Activated T-cell treated with anti-CD3 and anti-CD28 coated beads, Interleukin-2, amount 50 U/mL, for 72 hours (primary cell): ENCODE results near the gene PMIS2. TPM values are rescaled to one million over a fixed set of nuclear protein-coding genes. Genes with fewer than 3 reads are reported as not detected.

Experiments
- ATAC-seq, 2 donors: fragments of 150-1000 bp; cut with Tn5 transposase; replicated peaks in 1 of 2; 2 replicates each; pipeline ENCODE4 v1.10.0; 2021; ENCODE audit warnings: moderate library complexity in 2 of 2, mild to moderate bottlenecking in 1 of 2
- DNase-seq, 2 donors: peaks; one replicate each; pipeline ENCODE4 v3.0.0; 2021 to 2022; ENCODE audit warnings: mixed read lengths in 1 of 2
- H3K27ac Mint-ChIP-seq: one replicate; pipeline ENCODE4 v1.8.0; 2022; ENCODE audit warnings: mild to moderate bottlenecking, moderate library complexity, mixed read lengths
- H3K27me3 Mint-ChIP-seq: one replicate; pipeline ENCODE4 v1.8.0; 2022; ENCODE audit warnings: low read depth, mixed read lengths
- H3K36me3 Mint-ChIP-seq, 2 donors: one replicate each; pipeline ENCODE4 v1.8.0; 2022; ENCODE audit warnings: mixed read lengths in 2 of 2, mild to moderate bottlenecking in 1 of 2; ENCODE audit not compliant: insufficient read depth in 2 of 2
- H3K4me1 Mint-ChIP-seq: one replicate; pipeline ENCODE4 v1.8.0; 2022; ENCODE audit warnings: low read depth, mixed read lengths
- H3K4me3 Mint-ChIP-seq, 2 donors: one replicate each; pipeline ENCODE4 v1.8.0; 2022; ENCODE audit warnings: mild to moderate bottlenecking in 2 of 2, mixed read lengths in 2 of 2, moderate library complexity in 2 of 2
- H3K9me3 Mint-ChIP-seq, 2 donors: one replicate each; pipeline ENCODE4 v1.8.0; 2022; ENCODE audit warnings: mixed read lengths in 2 of 2
- total RNA-seq, 2 donors: library from RNA; stranded (reverse); gene quantifications; one replicate each; pipeline ENCODE4 v1.2.3, GENCODE V29; 2022

PMIS2 gene
- not detected for total RNA-seq

GRCh38 chr19:35585848-35586247 lies at the start of gene PMIS2:
Gene PMIS2, plus strand, starts transcription at chr19:35586173. Its CDS starts 87 bp downstream, at chr19:35586260.
- ATAC-seq = peak; percentile 21 to 44
- Mint-ChIP-seq H3K9me3 (peaks cover 0 to 3% of the 10 kb centered on the region in 2 donors), H3K27ac (peak within 1 kb of the TSS; percentile 62), H3K4me3 (no peak within 1 kb of the TSS), H3K36me3 (no peaks in the 10 kb centered on the region), H3K27me3 (peaks cover 33% of the 10 kb centered on the region), H3K4me1 (no peaks in the 10 kb centered on the region)
- peak in 1 of 2 donors; percentile 18 for DNase-seq

- Mint-ChIP-seq H3K4me1 (peaks cover 11% of the 10 kb centered on the region), H3K4me3 (no peak overlapping the region), H3K9me3 (no peaks in the 10 kb centered on the region), H3K27me3 (no peaks in the 10 kb centered on the region), H3K36me3 (no peaks in the 10 kb centered on the region), H3K27ac (no peak overlapping the region)
- ATAC-seq (no peak), DNase-seq (no peak)
Measured at GRCh38 chr19:35539314-35539713, 46.7 kb upstream of the PMIS2 start.

GRCh38 chr19:35539850-35540249 lies 46.1 kb upstream of the PMIS2 start:
- no peaks in the 10 kb centered on the region for H3K36me3 Mint-ChIP-seq
- H3K27ac Mint-ChIP-seq = no peak overlapping the region
- H3K4me3 Mint-ChIP-seq = no peak overlapping the region
- H3K9me3 Mint-ChIP-seq = no peaks in the 10 kb centered on the region
- no peaks in the 10 kb centered on the region for H3K27me3 Mint-ChIP-seq
- H3K4me1 Mint-ChIP-seq = peaks cover 16% of the 10 kb centered on the region
- ATAC-seq = no peak
- DNase-seq = no peak

- ATAC-seq (no peak), DNase-seq (no peak)
- H3K9me3 Mint-ChIP-seq = no peaks in the 10 kb centered on the region
- no peaks in the 10 kb centered on the region for H3K27me3 Mint-ChIP-seq
- H3K4me1 Mint-ChIP-seq = peaks cover 16% of the 10 kb centered on the region
- no peak overlapping the region for H3K27ac Mint-ChIP-seq
- H3K36me3 Mint-ChIP-seq = no peaks in the 10 kb centered on the region
- H3K4me3 Mint-ChIP-seq = no peak overlapping the region
Measured at GRCh38 chr19:35540356-35540927, 45.5 kb upstream of the PMIS2 start.

- H3K27ac Mint-ChIP-seq = no peak overlapping the region
- no peaks in the 10 kb centered on the region for H3K27me3 Mint-ChIP-seq
- no peaks in the 10 kb centered on the region for H3K9me3 Mint-ChIP-seq
- DNase-seq (no peak), ATAC-seq (no peak)
- peaks cover 28% of the 10 kb centered on the region for H3K4me1 Mint-ChIP-seq
- peaks cover 3 to 4% of the 10 kb centered on the region in 2 donors for H3K36me3 Mint-ChIP-seq
- no peak overlapping the region for H3K4me3 Mint-ChIP-seq
Measured at GRCh38 chr19:35542209-35542608, 43.8 kb upstream of the PMIS2 start.

GRCh38 chr19:35543280-35544109 lies 42.5 kb upstream of the PMIS2 start:
- peaks cover 4 to 5% of the 10 kb centered on the region in 2 donors for H3K36me3 Mint-ChIP-seq
- peaks cover 37% of the 10 kb centered on the region for H3K4me1 Mint-ChIP-seq
- ATAC-seq (no peak), DNase-seq (no peak)
- no peak overlapping the region for H3K27ac Mint-ChIP-seq
- H3K27me3 Mint-ChIP-seq = no peaks in the 10 kb centered on the region
- no peaks in the 10 kb centered on the region for H3K9me3 Mint-ChIP-seq
- no peak overlapping the region for H3K4me3 Mint-ChIP-seq

DNA sequence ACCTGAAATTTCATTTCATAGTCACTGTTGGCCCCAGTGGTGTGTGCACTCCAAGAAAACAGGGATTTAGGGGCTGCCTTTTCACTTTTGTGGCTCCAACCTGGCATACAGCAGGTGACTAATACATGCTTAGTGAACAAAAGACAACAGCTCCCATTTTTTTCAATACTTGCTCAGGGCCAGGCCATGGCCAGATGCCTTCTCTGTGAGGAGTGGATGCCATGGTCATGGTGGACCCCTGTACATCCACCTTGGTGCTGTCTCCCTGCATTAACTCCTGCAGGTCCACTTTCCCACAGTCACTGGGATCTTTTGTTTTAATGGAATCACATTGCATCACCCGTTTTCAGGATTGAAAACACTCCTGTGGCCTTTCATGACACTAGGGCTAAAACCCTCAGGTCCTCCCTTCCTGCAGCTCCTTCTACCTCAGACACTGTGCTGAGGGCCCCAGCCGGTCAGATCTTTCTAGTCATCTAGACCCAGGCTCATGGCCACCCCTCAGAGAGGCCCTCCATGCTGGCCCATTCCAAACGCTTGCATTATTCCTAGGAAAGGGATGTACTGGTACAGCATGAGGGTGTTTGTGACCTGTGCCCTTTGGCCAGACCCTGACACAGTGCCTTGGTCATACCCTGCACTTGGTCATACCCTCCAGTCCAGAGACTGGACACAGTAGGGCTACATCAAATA lies 41.7 kb upstream of the PMIS2 start:
- H3K27me3 Mint-ChIP-seq = no peaks in the 10 kb centered on the region
- peak overlapping the region; percentile 96 to 98 for H3K4me3 Mint-ChIP-seq
- no peak overlapping the region for H3K27ac Mint-ChIP-seq

DNA sequence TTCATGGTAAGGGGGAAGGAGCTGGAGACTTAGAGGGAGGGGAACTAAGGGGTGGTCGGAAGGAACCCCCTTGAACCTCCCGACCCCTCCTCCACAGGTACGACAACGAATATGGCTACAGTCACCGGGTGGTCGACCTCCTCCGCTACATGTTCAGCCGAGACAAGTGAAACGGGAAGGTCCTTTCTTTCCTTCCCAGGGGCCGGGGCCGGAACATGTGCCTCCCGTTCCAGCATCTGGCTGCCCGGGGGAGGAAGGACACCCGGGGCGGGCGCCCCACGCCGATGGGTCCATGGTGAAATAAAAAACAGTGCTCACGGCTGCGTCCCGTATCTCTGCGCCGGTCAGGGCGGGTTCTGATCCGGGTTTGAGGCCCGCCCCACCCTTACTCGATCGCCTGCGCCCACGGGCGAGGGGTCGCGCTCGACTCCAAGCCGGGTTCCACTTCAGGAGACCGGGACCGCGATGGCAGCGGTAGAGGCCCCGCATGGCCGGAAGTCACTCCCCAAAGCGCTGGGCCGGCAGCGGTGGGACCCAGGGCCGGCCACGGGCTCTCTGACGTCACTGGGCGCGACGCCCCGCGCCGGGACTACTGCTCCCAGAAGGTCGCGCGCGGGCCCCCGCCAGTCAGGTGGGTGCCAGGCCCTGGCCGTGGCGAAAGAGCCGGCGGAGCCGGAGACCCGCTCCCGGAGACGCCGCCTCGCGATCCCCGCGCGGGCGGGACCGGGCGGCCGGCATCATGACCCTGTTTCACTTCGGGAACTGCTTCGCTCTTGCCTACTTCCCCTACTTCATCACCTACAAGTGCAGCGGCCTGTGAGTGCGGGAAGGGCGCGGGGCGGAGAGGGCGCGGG lies 40.7 kb upstream of the PMIS2 start, which contains the start of gene TMEM147:
TMEM147 (plus strand) TSS at position 626 of the 854 bp plus-strand sequence; CDS start at position 740, 114 bp downstream.
- H3K9me3 Mint-ChIP-seq = no peaks in the 10 kb centered on the region
- peak; percentile 77 to 85 for ATAC-seq
- H3K4me1 Mint-ChIP-seq = peaks cover 44% of the 10 kb centered on the region
- H3K4me3 Mint-ChIP-seq = peak within 1 kb of the TSS; percentile 96 to 98
- peak within 1 kb of the TSS; percentile 88 for H3K27ac Mint-ChIP-seq
- no peaks in the 10 kb centered on the region for H3K27me3 Mint-ChIP-seq
- peaks cover 5 to 7% of the 10 kb centered on the region in 2 donors for H3K36me3 Mint-ChIP-seq
- DNase-seq = peak; percentile 85 to 93

More for the DNA sequence above, 41.7 kb upstream of the PMIS2 start:
- DNase-seq = no peak
- Mint-ChIP-seq H3K4me1 (peaks cover 45% of the 10 kb centered on the region), H3K9me3 (no peaks in the 10 kb centered on the region), H3K36me3 (peaks cover 5 to 6% of the 10 kb centered on the region in 2 donors)
- no peak for ATAC-seq

GRCh38 chr19:35545855-35546381 lies 40.1 kb upstream of the PMIS2 start:
- DNase-seq = peak; percentile 77 to 78
- Mint-ChIP-seq H3K4me1 (peaks cover 42% of the 10 kb centered on the region), H3K4me3 (peak overlapping the region; percentile 96 to 98), H3K27ac (peak overlapping the region; percentile 88), H3K36me3 (peaks cover 5 to 7% of the 10 kb centered on the region in 2 donors), H3K9me3 (no peaks in the 10 kb centered on the region), H3K27me3 (no peaks in the 10 kb centered on the region)
- ATAC-seq = peak; percentile 84 to 89

DNA sequence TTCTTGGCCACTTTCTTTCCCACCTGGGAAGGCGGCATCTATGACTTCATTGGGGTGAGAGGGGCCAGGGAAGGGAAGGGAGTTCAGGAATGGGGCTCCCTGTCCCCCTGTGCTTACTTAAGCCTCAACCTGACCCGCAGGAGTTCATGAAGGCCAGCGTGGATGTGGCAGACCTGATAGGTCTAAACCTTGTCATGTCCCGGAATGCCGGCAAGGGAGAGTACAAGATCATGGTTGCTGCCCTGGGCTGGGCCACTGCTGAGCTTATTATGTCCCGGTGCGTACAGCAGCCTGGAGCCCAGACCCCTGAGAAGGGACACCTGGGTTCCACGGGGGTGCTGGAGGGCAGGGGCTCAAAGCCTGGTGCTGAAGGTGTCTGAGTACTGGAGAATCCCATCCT lies 39.4 kb upstream of the PMIS2 start:
- Mint-ChIP-seq H3K36me3 (peaks cover 5 to 7% of the 10 kb centered on the region in 2 donors), H3K27me3 (no peaks in the 10 kb centered on the region), H3K4me1 (peaks cover 42% of the 10 kb centered on the region), H3K27ac (peak overlapping the region; percentile 64), H3K9me3 (no peaks in the 10 kb centered on the region), H3K4me3 (peak overlapping the region; percentile 96 to 98)
- ATAC-seq (no peak), DNase-seq (no peak)

DNA sequence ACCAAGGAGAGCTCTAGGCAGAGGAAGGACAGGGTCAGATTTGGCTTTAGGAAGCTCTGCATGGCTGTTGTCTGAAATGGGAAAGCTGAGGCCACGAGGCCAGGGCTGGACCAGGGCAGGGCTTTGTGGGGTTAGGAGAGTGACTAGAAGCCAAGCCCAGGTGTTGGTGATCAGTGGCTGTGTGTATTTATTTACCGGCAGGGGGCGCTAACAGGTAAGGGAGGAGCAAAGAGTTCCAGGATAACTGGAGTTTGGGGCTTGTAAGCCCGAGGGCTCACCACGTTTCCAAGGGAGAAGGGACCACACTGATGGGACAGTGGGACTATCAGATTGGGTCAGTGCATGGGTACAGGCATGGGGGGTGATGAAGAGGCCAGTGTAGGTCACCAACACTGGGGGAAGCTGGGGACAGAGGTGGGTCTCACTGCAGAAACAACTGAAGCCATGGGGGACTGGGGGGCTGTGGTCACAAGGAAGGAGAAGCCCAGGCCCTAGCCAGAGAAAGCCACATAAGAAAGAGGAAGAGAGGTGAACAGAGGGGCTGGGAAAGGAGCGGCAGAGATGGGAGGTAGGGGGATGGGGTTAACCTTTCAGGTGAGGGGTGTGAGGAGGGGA lies 36.7 kb upstream of the PMIS2 start:
- H3K9me3 Mint-ChIP-seq = no peaks in the 10 kb centered on the region
- no peak overlapping the region for H3K4me3 Mint-ChIP-seq
- no peak for ATAC-seq
- H3K27ac Mint-ChIP-seq = no peak overlapping the region
- H3K27me3 Mint-ChIP-seq = no peaks in the 10 kb centered on the region
- peaks cover 5 to 7% of the 10 kb centered on the region in 2 donors for H3K36me3 Mint-ChIP-seq
- H3K4me1 Mint-ChIP-seq = peaks cover 37% of the 10 kb centered on the region
- peak; percentile 65 to 69 for DNase-seq
